ENCODE data around the gene SHOX.

DNA sequence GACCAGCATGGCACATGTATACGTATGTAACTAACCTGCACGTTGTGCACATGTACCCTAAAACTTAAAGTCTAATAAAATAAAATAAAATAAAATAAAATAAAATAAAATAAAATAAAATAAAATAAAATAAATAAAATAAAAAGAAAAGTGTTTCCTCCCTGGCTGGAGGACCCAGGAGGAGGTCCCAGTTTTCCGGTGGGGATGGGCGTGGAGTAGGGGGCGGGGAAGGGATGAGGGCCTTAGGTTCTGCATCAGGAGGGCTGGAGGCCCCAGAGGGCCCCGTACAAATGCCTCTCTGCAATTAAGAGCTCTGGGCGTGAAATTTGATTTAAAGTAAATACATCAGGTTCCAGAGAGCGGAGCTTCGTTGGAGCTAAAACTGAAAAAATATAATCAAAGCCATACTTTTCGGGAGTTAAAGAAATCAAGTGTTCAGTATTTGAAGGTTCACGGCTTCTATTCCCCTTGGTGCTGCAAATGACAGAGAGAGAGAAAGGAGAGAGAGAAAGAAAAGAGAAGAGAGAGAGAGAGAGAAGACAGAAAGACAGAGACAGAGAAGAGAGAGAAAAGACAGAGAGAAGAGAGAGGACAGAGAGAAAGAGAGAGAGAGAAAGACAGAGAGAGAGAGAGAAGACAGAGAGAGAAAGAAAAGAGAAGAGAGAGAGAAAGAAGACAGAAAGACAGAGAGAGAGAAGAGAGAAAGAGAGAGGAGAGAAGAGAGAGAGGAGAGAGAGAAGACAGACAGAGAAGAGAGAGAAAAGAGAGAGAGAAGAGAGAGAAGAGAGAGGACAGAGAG is 8.7 kb upstream of the SHOX start:
- TF ChIP-seq POLR2AphosphoS5 (IDR thresholded peaks at IDR 0.05) (no peak), POLR2A (IDR thresholded peaks at IDR 0.05) (no peak)
- TF ChIP-seq, protein P1, sequence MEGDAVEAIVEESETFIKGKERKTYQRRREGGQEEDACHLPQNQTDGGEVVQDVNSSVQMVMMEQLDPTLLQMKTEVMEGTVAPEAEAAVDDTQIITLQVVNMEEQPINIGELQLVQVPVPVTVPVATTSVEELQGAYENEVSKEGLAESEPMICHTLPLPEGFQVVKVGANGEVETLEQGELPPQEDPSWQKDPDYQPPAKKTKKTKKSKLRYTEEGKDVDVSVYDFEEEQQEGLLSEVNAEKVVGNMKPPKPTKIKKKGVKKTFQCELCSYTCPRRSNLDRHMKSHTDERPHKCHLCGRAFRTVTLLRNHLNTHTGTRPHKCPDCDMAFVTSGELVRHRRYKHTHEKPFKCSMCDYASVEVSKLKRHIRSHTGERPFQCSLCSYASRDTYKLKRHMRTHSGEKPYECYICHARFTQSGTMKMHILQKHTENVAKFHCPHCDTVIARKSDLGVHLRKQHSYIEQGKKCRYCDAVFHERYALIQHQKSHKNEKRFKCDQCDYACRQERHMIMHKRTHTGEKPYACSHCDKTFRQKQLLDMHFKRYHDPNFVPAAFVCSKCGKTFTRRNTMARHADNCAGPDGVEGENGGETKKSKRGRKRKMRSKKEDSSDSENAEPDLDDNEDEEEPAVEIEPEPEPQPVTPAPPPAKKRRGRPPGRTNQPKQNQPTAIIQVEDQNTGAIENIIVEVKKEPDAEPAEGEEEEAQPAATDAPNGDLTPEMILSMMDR (IDR thresholded peaks at IDR 0.05) = no peak

All from sigmoid colon (tissue), 4 donors.